Fibroblast of skin of left quadriceps (primary cell): ENCODE results near the gene NRXN3.
A peak's percentile ranks its signal among the peaks of the same experiment; 100 is the strongest.

ENCODE experiments used
- DNase-seq, 2 experiments: peaks; one replicate each; pipeline ENCODE4 v3.0.0-alpha.2; 2013; ENCODE audit warnings: low read depth in 2 of 2

The NRXN3 gene

GRCh38 chr14:79528828-79529416 is 1358.7 kb downstream of the NRXN3 start:
- no peak for DNase-seq

GRCh38 chr14:79530555-79530954 is 1360.4 kb downstream of the NRXN3 start:
- DNase-seq, result no peak

DNA sequence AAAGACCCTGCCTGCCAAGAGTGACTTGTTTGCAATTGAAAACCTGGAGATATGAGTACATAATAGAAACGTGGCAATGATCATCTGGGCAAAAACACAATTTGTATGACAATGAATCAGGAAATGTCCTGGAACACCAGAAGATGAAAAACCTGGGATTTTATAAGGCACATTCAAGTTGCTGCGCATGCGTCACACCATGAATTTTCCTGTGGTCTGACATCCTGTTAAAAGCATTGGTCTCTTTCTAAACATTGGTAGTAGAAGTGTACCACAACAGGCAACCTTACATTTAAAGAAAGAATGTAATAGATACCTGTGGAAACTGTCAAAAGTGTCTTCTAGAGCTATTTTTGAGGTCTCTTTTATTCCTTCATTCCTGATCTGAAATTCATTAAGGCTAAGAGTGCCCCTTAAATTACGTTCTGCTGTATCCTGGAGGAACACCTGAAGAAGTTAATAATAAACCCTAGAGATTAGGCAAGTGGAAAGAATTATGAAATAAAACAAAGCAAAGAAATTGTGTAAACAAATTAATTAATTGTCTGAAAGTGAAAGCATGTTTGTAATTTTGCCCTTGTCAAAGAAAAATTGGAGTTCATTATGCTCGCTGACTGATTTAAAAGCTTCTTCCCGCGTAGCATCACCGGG is 1364.7 kb downstream of the NRXN3 start:
- DNase-seq, result no peak

- DNase-seq, result no peak
These were observed 1370.2 kb downstream of the NRXN3 start for GRCh38 chr14:79540394-79540793.

- no peak for DNase-seq
These were observed 1371.9 kb downstream of the NRXN3 start for GRCh38 chr14:79542121-79542520.

DNA sequence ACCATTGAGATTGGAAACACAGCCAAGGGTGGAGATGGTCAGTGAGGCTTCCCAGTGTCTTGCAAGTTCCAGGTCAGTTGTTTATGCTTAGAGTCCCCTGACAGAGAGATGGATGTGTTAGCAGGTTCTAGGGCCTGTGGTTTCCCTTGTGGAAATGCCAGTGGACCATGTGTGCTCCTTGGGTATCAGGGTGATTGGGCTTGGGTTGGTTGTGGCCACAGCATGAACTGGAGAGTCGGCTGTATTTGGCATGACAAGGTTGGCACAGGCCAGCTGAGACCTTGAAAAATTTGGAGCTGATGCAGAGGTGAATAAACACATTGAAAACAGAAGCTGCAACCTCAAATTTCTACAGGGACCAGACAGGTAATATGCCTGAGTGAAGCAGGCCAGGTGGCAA is 1373.2 kb downstream of the NRXN3 start:
- DNase-seq, result no peak

DNA sequence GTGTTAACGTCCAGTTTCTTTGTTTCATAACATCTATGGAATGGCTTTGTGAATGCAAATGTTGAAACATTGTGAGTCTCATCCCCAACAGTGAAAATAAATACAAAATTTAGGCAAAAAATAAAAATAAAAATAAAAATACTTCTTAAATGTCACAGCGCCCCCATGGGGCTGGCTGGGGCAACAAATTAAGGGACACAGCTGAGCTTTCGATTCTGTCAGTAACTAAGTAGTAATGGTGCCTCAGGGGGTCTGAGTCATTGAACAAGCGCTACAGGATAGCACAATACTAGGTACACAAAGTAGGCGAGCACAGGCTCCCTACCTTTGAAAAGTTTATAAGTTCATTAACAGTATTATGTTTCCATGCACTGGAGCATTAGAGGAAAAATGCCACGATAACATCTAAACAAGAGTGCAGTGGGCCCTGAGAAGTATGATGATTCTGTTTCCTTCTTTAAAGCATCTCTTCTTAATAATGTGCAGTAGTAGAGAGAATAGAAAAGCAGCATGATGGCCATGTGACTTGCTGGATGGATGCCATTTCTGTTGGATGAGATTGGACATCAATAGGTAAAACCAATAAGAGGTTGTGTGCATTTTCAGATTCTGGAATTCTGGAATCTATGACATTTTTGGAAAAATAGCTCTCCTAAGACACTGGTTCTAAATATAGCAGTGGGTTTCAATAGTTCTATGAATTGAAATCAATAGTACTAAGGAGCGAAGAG is 1374.0 kb downstream of the NRXN3 start:
- DNase-seq, result no peak

GRCh38 chr14:79544698-79545070 is 1374.5 kb downstream of the NRXN3 start:
- peak; percentile 20 to 26 for DNase-seq

- DNase-seq, result no peak
These were observed 1378.7 kb downstream of the NRXN3 start for GRCh38 chr14:79548836-79549235.

- no peak for DNase-seq
These were observed 1379.3 kb downstream of the NRXN3 start for GRCh38 chr14:79549515-79549914.

DNA sequence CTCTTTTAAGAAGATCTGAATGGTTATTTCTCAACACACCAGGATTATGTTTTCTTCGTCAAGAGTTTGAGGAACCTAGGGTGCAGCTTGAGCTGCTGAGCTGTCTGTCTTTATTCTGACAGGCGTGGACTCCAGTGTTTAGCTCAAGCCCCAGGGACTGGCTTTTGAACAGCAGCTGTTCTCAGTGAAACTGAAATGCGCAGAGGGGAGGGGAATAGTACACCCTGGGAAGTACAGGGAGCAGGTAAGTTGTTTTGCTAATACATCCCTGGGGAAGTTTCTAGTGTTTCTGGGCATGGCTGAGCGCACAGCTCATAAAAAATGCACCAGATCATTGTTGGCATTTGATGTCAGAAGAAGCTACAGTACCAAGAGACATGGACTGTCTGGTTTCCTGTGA is 1381.3 kb downstream of the NRXN3 start:
- no peak for DNase-seq

DNA sequence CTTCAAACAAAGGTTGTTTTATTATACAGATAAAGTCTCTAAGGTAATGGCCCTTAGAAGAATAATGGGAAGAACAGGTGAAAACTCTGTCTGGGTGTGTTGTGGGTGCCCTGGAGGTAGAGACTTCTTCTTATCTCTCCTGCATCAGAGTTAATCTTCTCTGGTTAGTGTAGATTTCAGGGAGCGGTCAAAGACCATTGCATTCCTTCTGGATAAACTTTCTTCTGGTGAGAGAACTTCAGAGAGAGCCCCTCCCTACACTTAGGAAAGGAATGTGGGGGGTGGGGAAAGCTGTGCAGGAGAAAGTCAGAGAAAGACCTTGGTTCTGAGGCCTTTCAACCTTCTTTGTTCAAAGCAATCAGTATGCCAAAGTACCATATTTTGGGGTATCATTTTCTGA is 1382.6 kb downstream of the NRXN3 start:
- DNase-seq, result no peak

GRCh38 chr14:79554816-79555215 is 1384.6 kb downstream of the NRXN3 start:
- DNase-seq, result no peak

DNA sequence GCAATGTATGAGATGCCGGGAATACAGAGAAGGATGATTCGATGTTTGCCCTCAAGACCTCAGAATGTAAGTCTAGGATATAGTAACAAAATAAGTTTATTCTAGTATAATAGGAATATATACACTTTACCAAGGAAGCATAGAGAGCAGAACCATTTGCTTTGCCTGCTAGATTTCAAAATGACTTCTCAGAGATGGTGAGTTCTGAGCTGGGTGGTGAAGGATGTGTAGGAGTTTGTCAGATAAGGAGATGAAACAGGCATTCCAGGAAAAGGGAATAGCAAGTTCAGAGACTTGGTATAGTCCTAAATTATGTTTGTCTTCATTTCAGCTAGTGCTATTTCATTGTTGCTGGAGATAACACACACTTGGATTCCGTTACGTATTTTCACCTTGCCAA is 1385.3 kb downstream of the NRXN3 start:
- no peak for DNase-seq

- no peak for DNase-seq
These were observed 1387.1 kb downstream of the NRXN3 start for GRCh38 chr14:79557309-79557708.

GRCh38 chr14:79562185-79562584 is 1392.0 kb downstream of the NRXN3 start:
- DNase-seq, result no peak

GRCh38 chr14:79564371-79564770 is 1394.2 kb downstream of the NRXN3 start:
- no peak for DNase-seq

DNA sequence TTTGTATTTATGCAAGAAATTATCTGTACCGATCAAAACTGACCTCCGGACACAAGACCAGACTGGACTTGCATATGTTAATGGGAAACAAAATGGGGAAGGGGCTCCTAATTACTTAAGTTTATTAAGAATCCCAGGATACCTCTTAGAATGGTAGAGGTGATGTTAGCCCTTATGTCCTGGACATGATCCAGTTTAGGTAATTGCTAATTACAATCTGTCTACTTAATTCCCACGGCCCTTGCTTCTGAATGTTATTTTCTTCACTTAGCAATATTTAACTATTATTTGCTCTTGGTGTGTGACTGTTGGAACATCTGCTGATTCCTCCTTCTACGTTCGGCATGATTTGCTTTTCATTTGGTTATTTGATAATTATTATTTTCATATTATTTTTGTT is 1397.1 kb downstream of the NRXN3 start:
- DNase-seq, result no peak

- DNase-seq, result no peak
These were observed 1398.4 kb downstream of the NRXN3 start for GRCh38 chr14:79568594-79568993.

- no peak for DNase-seq
These were observed 1398.9 kb downstream of the NRXN3 start for GRCh38 chr14:79569072-79569471.

- no peak for DNase-seq
These were observed 1400.5 kb downstream of the NRXN3 start for GRCh38 chr14:79570648-79571047.

- no peak for DNase-seq
These were observed 1401.2 kb downstream of the NRXN3 start for GRCh38 chr14:79571366-79571765.

DNA sequence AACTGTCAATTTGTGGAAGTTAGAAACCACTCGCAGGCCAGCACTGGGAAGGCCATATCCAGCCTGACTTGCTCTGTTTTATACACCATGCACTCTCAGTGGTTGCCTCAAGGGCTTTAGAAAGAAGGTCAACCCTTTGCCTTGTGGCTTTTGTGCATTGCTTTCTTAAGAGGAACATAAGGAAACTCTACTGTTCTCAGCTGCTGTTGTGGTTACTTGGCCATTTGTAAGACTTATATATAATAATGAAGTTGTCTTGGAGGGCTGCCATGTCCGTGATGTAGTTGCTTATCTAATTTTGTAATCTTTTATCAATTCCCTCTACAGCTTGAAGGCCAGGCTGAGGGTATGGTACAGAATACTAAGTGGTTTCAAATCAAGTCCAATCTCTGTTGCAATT is 1403.3 kb downstream of the NRXN3 start:
- no peak for DNase-seq
